IMR-90 (cell line): ENCODE data around the gene ELP2. TPM values are rescaled to one million over a fixed set of nuclear protein-coding genes. Genes with fewer than 3 reads are reported as not detected.
"Not testable (repeated sequence)": the region's sequence is repeated elsewhere in the genome, so short reads cannot be mapped to it uniquely, and the experiment has no call there.

ENCODE experiments used
- ATAC-seq: fragments of 200-7000 bp; cut with Tn5 transposase; 2 replicates; pipeline ENCODE4 v1.9.1; 2020; ENCODE audit warnings: low read depth, mild to moderate bottlenecking, moderate library complexity
- BruUV-seq: library from RNA; stranded (reverse); fragments of 400-500 nt; replicated peaks from 2 replicates; lab custom pipeline; 2021; lab: Mats Ljungman, UMichigan
- CTCF ChIA-PET: fragments of 300-600 bp; formaldehyde crosslinking; extraction: SDS; loops from one replicate; lab custom pipeline; 2021; ENCODE audit warnings: antibody characterized with exemption; lab: Yijun Ruan, JAX
- POLR2A ChIA-PET: fragments of 300-600 bp; sonication (Branson Sonifier 250); formaldehyde crosslinking; loops from one replicate; lab custom pipeline; 2022; ENCODE audit warnings: antibody characterized with exemption; ENCODE audit not compliant: unreplicated experiment; lab: Charles Lee
- DNase-seq: peaks from one replicate; pipeline ENCODE4 v3.0.0; 2013
- H2AFZ ChIP-seq: replicated peaks from 2 replicates; pipeline ENCODE3; 2013; ENCODE audit warnings: low read length, mild to moderate bottlenecking; ENCODE audit not compliant: poor library complexity
- H2AK5ac ChIP-seq: 2 replicates; pipeline ENCODE4 v1.6.1; 2013; ENCODE audit warnings: low read depth, low read length, inconsistent platforms
- H2AK9ac ChIP-seq: replicated peaks from 2 replicates; pipeline ENCODE3; 2013; ENCODE audit warnings: mild to moderate bottlenecking, low read depth, low read length, moderate library complexity; ENCODE audit not compliant: poor library complexity
- H2BK120ac ChIP-seq: 2 replicates; pipeline ENCODE4 v1.6.1; 2013; ENCODE audit warnings: low read depth, low read length, inconsistent platforms
- H2BK15ac ChIP-seq: 3 replicates; pipeline ENCODE4 v1.6.1; 2013; ENCODE audit warnings: low read depth, low read length, inconsistent platforms
- H2BK20ac ChIP-seq: 2 replicates; pipeline ENCODE4 v1.6.1; 2013; ENCODE audit warnings: low read depth, mild to moderate bottlenecking, inconsistent platforms, low read length, moderate library complexity
- H2BK5ac ChIP-seq: 2 replicates; pipeline ENCODE4 v1.6.1; 2013; ENCODE audit warnings: mild to moderate bottlenecking, low read depth, low read length, inconsistent platforms; ENCODE audit not compliant: poor library complexity, severe bottlenecking
- H3K14ac ChIP-seq: replicated peaks from 2 replicates; pipeline ENCODE4 v1.6.1; 2013; ENCODE audit warnings: low read depth, low read length, inconsistent platforms
- H3K18ac ChIP-seq: 2 replicates; pipeline ENCODE4 v1.6.1; 2013; ENCODE audit warnings: low read depth, low read length, control low read depth
- H3K23ac ChIP-seq: 2 replicates; pipeline ENCODE4 v1.6.1; 2013; ENCODE audit warnings: low read depth, low read length, inconsistent platforms
- H3K27ac ChIP-seq: 2 replicates; pipeline ENCODE4 v1.5.1; 2013; ENCODE audit warnings: mild to moderate bottlenecking, control low read depth, low read length; ENCODE audit not compliant: insufficient read depth
- H3K27me3 ChIP-seq: 2 replicates; pipeline ENCODE4 v1.6.1; 2013; ENCODE audit warnings: low read length; ENCODE audit not compliant: control insufficient read depth, insufficient read depth
- H3K36me3 ChIP-seq: 2 replicates; pipeline ENCODE4 v1.6.1; 2013; ENCODE audit warnings: low read length, mixed read lengths; ENCODE audit not compliant: control insufficient read depth, insufficient read depth
- H3K4ac ChIP-seq: 2 replicates; pipeline ENCODE4 v1.6.1; 2013; ENCODE audit warnings: low read depth, low read length, inconsistent platforms
- H3K4me1 ChIP-seq: 2 replicates; pipeline ENCODE4 v1.6.1; 2013; ENCODE audit warnings: low read length, mixed read lengths; ENCODE audit not compliant: control insufficient read depth, insufficient read depth
- H3K4me2 ChIP-seq: 2 replicates; pipeline ENCODE4 v1.6.1; 2013; ENCODE audit warnings: low read depth, mild to moderate bottlenecking, control low read depth, low read length, moderate library complexity
- H3K4me3 ChIP-seq: 2 replicates; pipeline ENCODE4 v1.5.1; 2013; ENCODE audit warnings: low read depth, mild to moderate bottlenecking, control low read depth, low read length, moderate library complexity; ENCODE audit not compliant: insufficient read depth
- H3K56ac ChIP-seq: 2 replicates; pipeline ENCODE4 v1.6.1; 2013; ENCODE audit warnings: low read length, inconsistent platforms; ENCODE audit not compliant: insufficient read depth; ENCODE audit errors: extremely low read depth
- H3K79me1 ChIP-seq, 2 experiments: 2 replicates each; pipeline ENCODE4 v1.6.1; 2013; ENCODE audit warnings: low read length in 2 of 2, inconsistent platforms in 1 of 2, low read depth in 1 of 2
- H3K9ac ChIP-seq: 2 replicates; pipeline ENCODE4 v1.6.1; 2013; ENCODE audit warnings: low read depth, low read length, control low read depth
- H3K9me1 ChIP-seq: 2 replicates; pipeline ENCODE4 v1.6.1; 2013; ENCODE audit warnings: low read length, inconsistent platforms; ENCODE audit not compliant: insufficient read depth
- H3K9me3 ChIP-seq: 2 replicates; pipeline ENCODE4 v1.6.1; 2013; ENCODE audit warnings: low read length; ENCODE audit not compliant: control insufficient read depth, insufficient read depth
- H4K20me1 ChIP-seq: 2 replicates; pipeline ENCODE4 v1.6.1; 2013; ENCODE audit warnings: low read length, inconsistent platforms; ENCODE audit not compliant: insufficient read depth
- H4K5ac ChIP-seq: 2 replicates; pipeline ENCODE4 v1.6.1; 2013; ENCODE audit warnings: mild to moderate bottlenecking, low read depth, low read length, control low read depth
- H4K8ac ChIP-seq, 2 experiments: 2 replicates each; pipeline ENCODE4 v1.6.1; 2013; ENCODE audit warnings: low read depth in 2 of 2, low read length in 2 of 2, control low read depth in 1 of 2, inconsistent platforms in 1 of 2
- H4K91ac ChIP-seq: 2 replicates; pipeline ENCODE4 v1.6.1; 2013; ENCODE audit warnings: low read depth, low read length, inconsistent platforms; ENCODE audit not compliant: insufficient read depth
- BHLHE40 ChIP-seq: fragments of 150-350 bp; IDR thresholded peaks from 2 replicates; pipeline ENCODE4 v1.6.1; 2016; ENCODE audit warnings: mild to moderate bottlenecking, low read depth, low read length
- CTCF ChIP-seq: conservative IDR thresholded peaks from 2 replicates; pipeline ENCODE4 v1.5.1; 2012; ENCODE audit warnings: mild to moderate bottlenecking, low read depth, low read length, improper control_type of control experiment
- NFE2L2 ChIP-seq: fragments of 150-350 bp; IDR thresholded peaks from 2 replicates; pipeline ENCODE4 v1.6.1; 2016; ENCODE audit warnings: low read depth, mild to moderate bottlenecking, low read length
- RCOR1 ChIP-seq: IDR thresholded peaks from 2 replicates; pipeline ENCODE4 v1.6.1; 2012; ENCODE audit warnings: mild to moderate bottlenecking, low read length, improper control_type of control experiment; ENCODE audit not compliant: insufficient replicate concordance
- RFX5 ChIP-seq: IDR thresholded peaks from 2 replicates; pipeline ENCODE4 v1.8.0; 2012; ENCODE audit warnings: low read depth, mild to moderate bottlenecking, low read length, moderate library complexity
- WGBS, 2 experiments: methylation state at CpG; one replicate each; pipeline versions ENCODE4 v1.1.5 to v1.1.7; 2013; ENCODE audit warnings: missing lambda C conversion rate in 2 of 2; ENCODE audit not compliant: insufficient read length in 1 of 2; ENCODE audit errors: extremely low coverage in 2 of 2; 5-methylcytosine and 5-hydroxymethylcytosine counted together
- dilution Hi-C: fragments of 300-500 bp; cut with HindIII; formaldehyde crosslinking; loops from one replicate; pipeline ENCODE4 v1.14.3; 2018; ENCODE audit warnings: low sequenced_read_pairs; ENCODE audit not compliant: unreplicated experiment
- in situ Hi-C: fragments of 300-500 bp; cut with MboI; formaldehyde crosslinking; loops from 3 replicates; pipeline ENCODE4 v1.14.3; 2019; ENCODE audit warnings: low sequenced_read_pairs, inconsistent platforms, mixed read lengths
- intact Hi-C: fragments of 100-400 bp; cut with micrococcal nuclease; formaldehyde crosslinking; loops from 2 replicates; pipeline ENCODE4 v1.10.0; 2022
- polyA plus RNA-seq, 3 experiments: library from polyadenylated mRNA; depleted of rRNA; stranded (reverse); fragments of >200 nt; gene quantifications; 2 replicates each; pipeline ENCODE4 v1.2.3, GENCODE V29; 2012; ENCODE audit warnings: low replicate concordance in 1 of 3
- total RNA-seq: library from RNA; depleted of rRNA; stranded (reverse); fragments of >200 nt; gene quantifications from 2 replicates; pipeline ENCODE4 v1.2.3, GENCODE V29; 2012

Gene ELP2
- total and polyA plus RNA-seq, 2 of the 4 experiments (the other 2 are of a cell fraction), result 48.1 to 161 TPM

GRCh38 chr18:36207303-36207702 lies 77.6 kb downstream of the ELP2 start:
- H4K20me1 ChIP-seq, result no peaks in the 10 kb centered on the region
- intact Hi-C loops (no loop called here), in situ Hi-C loops (no loop called here), dilution Hi-C loops (no loop called here)
- H3K9me1 ChIP-seq, result peaks cover 12% of the 10 kb centered on the region; the same call in 1 of the 2 replicates
- H3K4me2 ChIP-seq, result no peak overlapping the region
- no TSS peak for BruUV-seq
- POLR2A ChIA-PET, result no interaction called here
- no peak overlapping the region for H3K4ac ChIP-seq
- H3K56ac ChIP-seq, result no peak overlapping the region
- H3K4me1 ChIP-seq, result peaks cover under 1% of the 10 kb centered on the region
- H3K18ac ChIP-seq, result no peak overlapping the region
- no peak overlapping the region for H2AFZ ChIP-seq
- CTCF ChIA-PET, result no interaction called here
- no peak overlapping the region for H2BK15ac ChIP-seq
- H3K27ac ChIP-seq, result no peak overlapping the region
- no peak for TF ChIP-seq BHLHE40
- TF ChIP-seq RCOR1, result no peak
- TF ChIP-seq CTCF, result no peak
- no peak for TF ChIP-seq RFX5
- no peak for TF ChIP-seq NFE2L2
- H2BK20ac ChIP-seq, result no peak overlapping the region
- no peak overlapping the region for H3K9ac ChIP-seq
- H4K8ac ChIP-seq, result no peak overlapping the region
- H3K23ac ChIP-seq, result no peak overlapping the region
- H3K79me1 ChIP-seq, result no peaks in the 10 kb centered on the region
- H2AK9ac ChIP-seq, result no peak overlapping the region
- WGBS, 2 experiments, result no CpG with 5 or more reads among the region's 1 CpG
- H4K91ac ChIP-seq, result no peak overlapping the region
- no peak overlapping the region for H2BK5ac ChIP-seq
- H2AK5ac ChIP-seq, result no peak overlapping the region
- no peaks in the 10 kb centered on the region for H3K27me3 ChIP-seq
- no peak overlapping the region for H4K5ac ChIP-seq
- ATAC-seq (no peak), DNase-seq (no peak)
- H3K14ac ChIP-seq, result no peak overlapping the region
- no peak overlapping the region for H2BK120ac ChIP-seq
- no peaks in the 10 kb centered on the region for H3K9me3 ChIP-seq
- H3K36me3 ChIP-seq, result peaks cover 5% of the 10 kb centered on the region
- H3K4me3 ChIP-seq, result no peak overlapping the region

GRCh38 chr18:36207969-36208368 lies 78.3 kb downstream of the ELP2 start:
- H3K9me3 ChIP-seq, H4K8ac ChIP-seq, DNase-seq, POLR2A ChIA-PET, H4K5ac ChIP-seq, H4K20me1 ChIP-seq, H2AK9ac ChIP-seq, H3K9ac ChIP-seq, H3K56ac ChIP-seq, ATAC-seq, CTCF ChIA-PET, H3K79me1 ChIP-seq, H2AK5ac ChIP-seq, H2BK5ac ChIP-seq, H3K27ac ChIP-seq, H2BK120ac ChIP-seq, H2BK15ac ChIP-seq, H4K91ac ChIP-seq, H3K14ac ChIP-seq, H2BK20ac ChIP-seq, BruUV-seq, H2AFZ ChIP-seq, H3K4me3 ChIP-seq, H3K23ac ChIP-seq, H3K27me3 ChIP-seq, H3K18ac ChIP-seq, H3K4ac ChIP-seq, in situ Hi-C loops, H3K4me1 ChIP-seq, H3K4me2 ChIP-seq, H3K36me3 ChIP-seq, intact Hi-C loops, dilution Hi-C loops: not testable (repeated sequence)
- H3K9me1 ChIP-seq, result peaks cover 12% of the 10 kb centered on the region; the same call in 1 of the 2 replicates
- no CpG with 5 or more reads among the region's 2 CpGs for WGBS, 2 experiments
